Activated naive CD4-positive, alpha-beta T cell treated with anti-CD3 and anti-CD28 coated beads for 36 hours (primary cell): ENCODE measurements around the gene SIN3A. TPM values are rescaled to one million over a fixed set of nuclear protein-coding genes. Genes with fewer than 3 reads are reported as not detected.

Source experiments
- microRNA-seq: library from miRNA; unstranded; fragments of <30 nt; microRNA quantifications from one replicate; pipeline ENCODE4 v1.2.0, GENCODE V29; 2022; ENCODE audit warnings: borderline microRNAs expressed, borderline replicate concordance
- total RNA-seq, 2 experiments: library from RNA; stranded (reverse); gene quantifications; one replicate each; pipeline ENCODE4 v1.2.3, GENCODE V29; 2021

Gene SIN3A
- total RNA-seq, 2 experiments from 2014 or later, result 83.6 to 84.7 TPM

Small RNA genes within 50 kb of the gene (microRNA-seq; reads per million reads assigned to microRNA genes)
- gene MIR631, result not detected

Other genes starting within 250 kb of the SIN3A start
- 1 to 10 TPM; 7.4 to 8.7 TPM for gene C15orf39, start 249.8 kb downstream of the SIN3A start, total RNA-seq
- gene GOLGA6C, start 193.4 kb downstream of the SIN3A start, total RNA-seq, result under 1 TPM in 1 of 2 experiments, not detected in 1; 0.10 TPM
- gene GOLGA6D, start 168.9 kb downstream of the SIN3A start, total RNA-seq, result not detected
- 10 to 100 TPM; 65.8 to 70.4 TPM for gene COMMD4, start 115.6 kb downstream of the SIN3A start, total RNA-seq
- 1 to 10 TPM; 4.0 to 5.6 TPM for gene NEIL1, start 104.7 kb downstream of the SIN3A start, total RNA-seq
- 100 to 1,000 TPM; 228 to 247 TPM for gene MAN2C1, start 83.1 kb downstream of the SIN3A start, total RNA-seq
- 10 to 100 TPM in 1 of 2 experiments, 1 to 10 TPM in 1; 9.5 to 10.1 TPM for gene PTPN9, start 127.6 kb upstream of the SIN3A start, total RNA-seq
- gene SNUPN, start 174.0 kb upstream of the SIN3A start, total RNA-seq, result 10 to 100 TPM; 28.5 to 33.1 TPM
- gene IMP3, start 188.5 kb upstream of the SIN3A start, total RNA-seq, result 10 to 100 TPM; 46.1 to 46.8 TPM
- gene SNX33, start 196.2 kb upstream of the SIN3A start, total RNA-seq, result 1 to 10 TPM; 1.1 TPM